ENCODE data around the gene LTBP2.
A peak's percentile ranks its signal among the peaks of the same experiment; 100 is the strongest.

The LTBP2 gene

GRCh38 chr14:74503938-74504335, 108.1 kb downstream of the LTBP2 start:
- DNase-seq, result no peak

GRCh38 chr14:74503291-74503937, 108.6 kb downstream of the LTBP2 start:
- DNase-seq, result no peak

GRCh38 chr14:74502236-74503019, 109.6 kb downstream of the LTBP2 start:
- no peak for DNase-seq

- no peak for DNase-seq
These were observed 110.3 kb downstream of the LTBP2 start for GRCh38 chr14:74501691-74502090.

- no peak for DNase-seq
These were observed 110.9 kb downstream of the LTBP2 start for GRCh38 chr14:74501135-74501614.

GRCh38 chr14:74500417-74501134, 111.5 kb downstream of the LTBP2 start:
- DNase-seq, result no peak

GRCh38 chr14:74495356-74495755, 116.7 kb downstream of the LTBP2 start:
- DNase-seq, result no peak

- DNase-seq, result peak; percentile 100
These were observed 118.4 kb downstream of the LTBP2 start, which contains the start of gene ISCA2 for GRCh38 chr14:74493343-74494261. Gene ISCA2 (plus strand): TSS chr14:74493765. CDS start chr14:74493775, 10 bp downstream.

- no peak for DNase-seq
These were observed 119.2 kb downstream of the LTBP2 start, which contains the start of gene NPC2 for GRCh38 chr14:74492776-74493342. Gene NPC2 (minus strand): TSS chr14:74493305. CDS start chr14:74493274, 31 bp downstream.

GRCh38 chr14:74491956-74492775, 119.9 kb downstream of the LTBP2 start:
- no peak for DNase-seq

- DNase-seq, result no peak
These were observed 121.6 kb downstream of the LTBP2 start for GRCh38 chr14:74490486-74490885.

- no peak for DNase-seq
These were observed 123.1 kb downstream of the LTBP2 start for GRCh38 chr14:74488786-74489397.

- no peak for DNase-seq
These were observed 125.9 kb downstream of the LTBP2 start for GRCh38 chr14:74486164-74486563.

GRCh38 chr14:74483321-74483720, 128.7 kb downstream of the LTBP2 start:
- no peak for DNase-seq

GRCh38 chr14:74482571-74482970, 129.5 kb downstream of the LTBP2 start:
- no peak for DNase-seq

GRCh38 chr14:74480046-74480445, 132.0 kb downstream of the LTBP2 start:
- no peak for DNase-seq

GRCh38 chr14:74478996-74479635, 132.9 kb downstream of the LTBP2 start:
- DNase-seq, result no peak

- DNase-seq, result no peak
These were observed 135.4 kb downstream of the LTBP2 start for GRCh38 chr14:74476607-74477006.

GRCh38 chr14:74476107-74476506, 135.9 kb downstream of the LTBP2 start:
- no peak for DNase-seq

- no peak for DNase-seq
These were observed 136.4 kb downstream of the LTBP2 start for GRCh38 chr14:74475678-74476077.
